WTC11 (cell line): ENCODE data around the gene CNTNAP2. TPM values are rescaled to one million over a fixed set of nuclear protein-coding genes. Genes with fewer than 3 reads are reported as not detected.

Source experiments
- ATAC-seq: fragments of 200-7000 bp; cut with Tn5 transposase; 2 replicates; pipeline ENCODE4 v1.10.0; 2021; ENCODE audit warnings: mild to moderate bottlenecking, moderate library complexity
- CTCF ChIA-PET: fragments of 300-600 bp; sonication (Branson Sonifier 250); formaldehyde crosslinking; loops from one replicate; lab custom pipeline; 2021; ENCODE audit warnings: antibody characterized with exemption; lab: Charles Lee
- POLR2A ChIA-PET: fragments of 350-600 bp; sonication (Branson Sonifier 250); formaldehyde crosslinking; loops from one replicate; lab custom pipeline; 2021; ENCODE audit warnings: antibody characterized with exemption; lab: Charles Lee
- DNase-seq: peaks from one replicate; pipeline ENCODE4 v3.0.0; 2021; ENCODE audit warnings: low spot score
- H3K27ac Mint-ChIP-seq: 2 replicates; pipeline ENCODE4 v1.8.0; 2021; ENCODE audit warnings: mixed read lengths
- H3K27me3 Mint-ChIP-seq: 2 replicates; pipeline ENCODE4 v1.8.0; 2021; ENCODE audit warnings: low read depth, mild to moderate bottlenecking, moderate library complexity, mixed read lengths
- H3K36me3 Mint-ChIP-seq: 2 replicates; pipeline ENCODE4 v1.8.0; 2021; ENCODE audit warnings: mixed read lengths
- H3K4me1 Mint-ChIP-seq: 2 replicates; pipeline ENCODE4 v1.8.0; 2022; ENCODE audit warnings: mixed read lengths
- H3K4me3 Mint-ChIP-seq: 2 replicates; pipeline ENCODE4 v1.8.0; 2021; ENCODE audit warnings: mild to moderate bottlenecking, moderate library complexity, mixed read lengths
- H3K9me3 Mint-ChIP-seq: 2 replicates; pipeline ENCODE4 v1.8.0; 2021; ENCODE audit warnings: mixed read lengths
- ELF4 ChIP-seq: sonication (generic); formaldehyde crosslinking; IDR thresholded peaks from 2 replicates; pipeline ENCODE4 v1.8.1; 2022; ENCODE audit warnings: low read depth, mild to moderate bottlenecking, moderate library complexity, missing genetic modification reagents
- ESRRA ChIP-seq: sonication (generic); formaldehyde crosslinking; IDR thresholded peaks from 2 replicates; pipeline ENCODE4 v1.8.1; 2022; ENCODE audit warnings: mild to moderate bottlenecking, missing genetic modification reagents, borderline replicate concordance
- HMGA2 ChIP-seq: fragments of 250-450 bp; sonication (Bioruptor Pico); IDR thresholded peaks from 2 replicates; pipeline ENCODE4 v1.4.0; 2021; ENCODE audit warnings: mild to moderate bottlenecking, moderate library complexity
- JUN ChIP-seq: sonication (generic); formaldehyde crosslinking; IDR thresholded peaks from 2 replicates; pipeline ENCODE4 v1.8.0; 2023; ENCODE audit warnings: mild to moderate bottlenecking, missing genetic modification reagents
- NR3C1 ChIP-seq: sonication (generic); formaldehyde crosslinking; conservative IDR thresholded peaks from 2 replicates; pipeline ENCODE4 v1.8.1; 2023; ENCODE audit warnings: low read depth, mild to moderate bottlenecking, missing genetic modification reagents
- SMAD3 ChIP-seq: sonication (generic); formaldehyde crosslinking; IDR thresholded peaks from 2 replicates; pipeline ENCODE4 v1.8.0; 2022; ENCODE audit warnings: missing genetic modification reagents, mild to moderate bottlenecking, borderline replicate concordance
- SOX15 ChIP-seq: fragments of 250-450 bp; sonication (Bioruptor Pico); IDR thresholded peaks from 2 replicates; pipeline ENCODE4 v1.9.0; 2021; ENCODE audit warnings: mild to moderate bottlenecking
- STAT6 ChIP-seq: sonication (generic); formaldehyde crosslinking; conservative IDR thresholded peaks from 2 replicates; pipeline ENCODE4 v1.8.1; 2023; ENCODE audit warnings: mild to moderate bottlenecking, low read depth, missing genetic modification reagents, moderate library complexity
- TEAD1 ChIP-seq: sonication (generic); formaldehyde crosslinking; IDR thresholded peaks from 2 replicates; pipeline ENCODE4 v1.8.0; 2022; ENCODE audit warnings: mild to moderate bottlenecking, missing genetic modification reagents
- ZMAT4 ChIP-seq: fragments of 250-450 bp; sonication (Bioruptor Pico); IDR thresholded peaks from 2 replicates; pipeline ENCODE4 v1.9.0; 2021; ENCODE audit warnings: mild to moderate bottlenecking
- ZNF138 ChIP-seq: sonication (generic); formaldehyde crosslinking; conservative IDR thresholded peaks from 2 replicates; pipeline ENCODE4 v1.8.1; 2022; ENCODE audit warnings: mild to moderate bottlenecking, moderate library complexity, missing genetic modification reagents
- ZNF396 ChIP-seq: fragments of 250-450 bp; sonication (Bioruptor Pico); IDR thresholded peaks from 2 replicates; pipeline ENCODE4 v1.8.0; 2021; ENCODE audit warnings: mild to moderate bottlenecking, moderate library complexity, borderline replicate concordance
- total RNA-seq: library from RNA; stranded (reverse); gene quantifications from 3 replicates; pipeline ENCODE4 v1.2.3, GENCODE V29; 2021
- TF ChIP-seq, protein P1 (sequence below): sonication (generic); formaldehyde crosslinking; IDR thresholded peaks from 2 replicates; pipeline ENCODE4 v1.8.1; 2022; ENCODE audit warnings: low read depth, mild to moderate bottlenecking, moderate library complexity, missing genetic modification reagents, borderline replicate concordance
- TF ChIP-seq, protein P2 (sequence below): sonication (generic); formaldehyde crosslinking; IDR thresholded peaks from 2 replicates; pipeline ENCODE4 v1.8.1; 2023; ENCODE audit warnings: mild to moderate bottlenecking, moderate library complexity, missing genetic modification reagents
- TF ChIP-seq, protein P3 (sequence below): sonication (generic); formaldehyde crosslinking; IDR thresholded peaks from 2 replicates; pipeline ENCODE4 v1.8.1; 2023; ENCODE audit warnings: mild to moderate bottlenecking, missing genetic modification reagents, moderate library complexity
- TF ChIP-seq, protein P4 (sequence below): sonication (generic); formaldehyde crosslinking; IDR thresholded peaks from 2 replicates; pipeline ENCODE4 v1.8.1; 2022; ENCODE audit warnings: missing genetic modification reagents, borderline replicate concordance

Gene CNTNAP2
- total RNA-seq, 1 experiment from 2014 or later, result 63.8 TPM

DNA sequence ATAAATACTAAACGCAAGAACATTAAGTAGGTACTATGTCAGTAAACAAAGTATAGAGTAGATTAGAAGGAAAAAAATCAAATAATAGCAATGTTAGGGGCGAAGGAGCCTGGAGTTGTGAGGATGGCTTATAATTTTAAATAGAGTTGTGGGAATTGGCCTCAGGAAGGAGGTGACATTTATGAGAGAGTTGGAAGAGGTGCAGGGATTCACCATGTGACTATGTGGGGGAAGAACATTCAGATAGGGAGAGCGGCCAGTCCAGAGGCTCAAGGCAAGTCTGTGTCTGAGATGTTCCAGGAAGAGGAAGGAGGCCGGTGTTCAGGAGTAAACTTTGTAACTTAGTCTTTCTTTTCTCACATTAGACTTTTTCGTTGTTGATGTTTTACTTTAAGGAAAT lies 1695.3 kb downstream of the CNTNAP2 start:
- Mint-ChIP-seq H3K36me3 (no peaks in the 10 kb centered on the region), H3K4me3 (no peak overlapping the region), H3K27ac (no peak overlapping the region), H3K4me1 (no peaks in the 10 kb centered on the region), H3K27me3 (no peaks in the 10 kb centered on the region), H3K9me3 (no peaks in the 10 kb centered on the region)
- ATAC-seq (no peak), DNase-seq (no peak)
- CTCF ChIA-PET, result no interaction called here
- no peak for TF ChIP-seq TEAD1
- TF ChIP-seq, protein P1, sequence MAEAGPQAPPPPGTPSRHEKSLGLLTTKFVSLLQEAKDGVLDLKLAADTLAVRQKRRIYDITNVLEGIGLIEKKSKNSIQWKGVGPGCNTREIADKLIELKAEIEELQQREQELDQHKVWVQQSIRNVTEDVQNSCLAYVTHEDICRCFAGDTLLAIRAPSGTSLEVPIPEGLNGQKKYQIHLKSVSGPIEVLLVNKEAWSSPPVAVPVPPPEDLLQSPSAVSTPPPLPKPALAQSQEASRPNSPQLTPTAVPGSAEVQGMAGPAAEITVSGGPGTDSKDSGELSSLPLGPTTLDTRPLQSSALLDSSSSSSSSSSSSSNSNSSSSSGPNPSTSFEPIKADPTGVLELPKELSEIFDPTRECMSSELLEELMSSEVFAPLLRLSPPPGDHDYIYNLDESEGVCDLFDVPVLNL (CRISPR knock-in tag), result no peak
- no peak for TF ChIP-seq SOX15 (CRISPR knock-in tag)
- TF ChIP-seq, protein P2, sequence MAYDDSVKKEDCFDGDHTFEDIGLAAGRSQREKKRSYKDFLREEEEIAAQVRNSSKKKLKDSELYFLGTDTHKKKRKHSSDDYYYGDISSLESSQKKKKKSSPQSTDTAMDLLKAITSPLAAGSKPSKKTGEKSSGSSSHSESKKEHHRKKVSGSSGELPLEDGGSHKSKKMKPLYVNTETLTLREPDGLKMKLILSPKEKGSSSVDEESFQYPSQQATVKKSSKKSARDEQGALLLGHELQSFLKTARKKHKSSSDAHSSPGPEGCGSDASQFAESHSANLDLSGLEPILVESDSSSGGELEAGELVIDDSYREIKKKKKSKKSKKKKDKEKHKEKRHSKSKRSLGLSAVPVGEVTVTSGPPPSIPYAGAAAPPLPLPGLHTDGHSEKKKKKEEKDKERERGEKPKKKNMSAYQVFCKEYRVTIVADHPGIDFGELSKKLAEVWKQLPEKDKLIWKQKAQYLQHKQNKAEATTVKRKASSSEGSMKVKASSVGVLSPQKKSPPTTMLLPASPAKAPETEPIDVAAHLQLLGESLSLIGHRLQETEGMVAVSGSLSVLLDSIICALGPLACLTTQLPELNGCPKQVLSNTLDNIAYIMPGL, result no peak
- TF ChIP-seq, protein P3, sequence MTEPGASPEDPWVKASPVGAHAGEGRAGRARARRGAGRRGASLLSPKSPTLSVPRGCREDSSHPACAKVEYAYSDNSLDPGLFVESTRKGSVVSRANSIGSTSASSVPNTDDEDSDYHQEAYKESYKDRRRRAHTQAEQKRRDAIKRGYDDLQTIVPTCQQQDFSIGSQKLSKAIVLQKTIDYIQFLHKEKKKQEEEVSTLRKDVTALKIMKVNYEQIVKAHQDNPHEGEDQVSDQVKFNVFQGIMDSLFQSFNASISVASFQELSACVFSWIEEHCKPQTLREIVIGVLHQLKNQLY (CRISPR knock-in tag), result no peak
- TF ChIP-seq ELF4, result no peak
- TF ChIP-seq NR3C1, result no peak
- POLR2A ChIA-PET, result no interaction called here

DNA sequence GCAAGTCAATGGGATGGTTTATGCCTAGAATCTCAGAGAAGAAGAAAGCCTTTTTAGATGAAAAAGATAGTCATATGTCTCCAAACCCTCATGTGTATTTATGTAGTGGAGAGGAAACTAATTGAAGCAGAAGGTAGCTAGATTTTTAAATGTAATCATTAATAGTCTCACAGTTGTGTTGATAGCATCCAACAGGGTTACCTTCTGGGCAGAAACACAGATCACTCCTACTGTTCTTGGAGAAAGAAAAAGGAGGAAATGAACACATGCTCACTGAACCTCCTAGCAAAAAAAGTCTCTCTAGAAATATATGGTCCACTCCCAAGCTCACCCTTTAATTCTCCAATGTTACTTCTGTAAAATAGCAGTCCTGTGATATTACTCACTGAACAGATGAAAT lies 1696.7 kb downstream of the CNTNAP2 start:
- ATAC-seq, result no peak
- Mint-ChIP-seq H3K27me3 (no peaks in the 10 kb centered on the region), H3K4me1 (no peaks in the 10 kb centered on the region), H3K4me3 (no peak overlapping the region), H3K27ac (no peak overlapping the region), H3K36me3 (no peaks in the 10 kb centered on the region), H3K9me3 (no peaks in the 10 kb centered on the region)
- CTCF ChIA-PET, result no interaction called here
- no peak for DNase-seq
- POLR2A ChIA-PET, result no interaction called here
- TF ChIP-seq ZNF396 (CRISPR knock-in tag), result no peak
- TF ChIP-seq STAT6 (CRISPR knock-in tag), result no peak
- TF ChIP-seq ZNF138, result no peak
- no peak for TF ChIP-seq SMAD3 (CRISPR knock-in tag)
- no peak for TF ChIP-seq ZMAT4 (CRISPR knock-in tag)
- TF ChIP-seq HMGA2 (CRISPR knock-in tag), result no peak
- no peak for TF ChIP-seq ESRRA (CRISPR knock-in tag)
- TF ChIP-seq, protein P4, sequence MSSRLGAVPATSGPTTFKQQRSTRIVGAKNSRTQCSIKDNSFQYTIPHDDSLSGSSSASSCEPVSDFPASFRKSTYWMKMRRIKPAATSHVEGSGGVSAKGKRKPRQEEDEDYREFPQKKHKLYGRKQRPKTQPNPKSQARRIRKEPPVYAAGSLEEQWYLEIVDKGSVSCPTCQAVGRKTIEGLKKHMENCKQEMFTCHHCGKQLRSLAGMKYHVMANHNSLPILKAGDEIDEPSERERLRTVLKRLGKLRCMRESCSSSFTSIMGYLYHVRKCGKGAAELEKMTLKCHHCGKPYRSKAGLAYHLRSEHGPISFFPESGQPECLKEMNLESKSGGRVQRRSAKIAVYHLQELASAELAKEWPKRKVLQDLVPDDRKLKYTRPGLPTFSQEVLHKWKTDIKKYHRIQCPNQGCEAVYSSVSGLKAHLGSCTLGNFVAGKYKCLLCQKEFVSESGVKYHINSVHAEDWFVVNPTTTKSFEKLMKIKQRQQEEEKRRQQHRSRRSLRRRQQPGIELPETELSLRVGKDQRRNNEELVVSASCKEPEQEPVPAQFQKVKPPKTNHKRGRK (CRISPR knock-in tag), result no peak
- TF ChIP-seq JUN (CRISPR knock-in tag), result no peak
